ENCODE measurements around the gene SV2C. TPM values are rescaled to one million over a fixed set of nuclear protein-coding genes. Genes with fewer than 3 reads are reported as not detected.

The SV2C gene
- total and polyA plus RNA-seq, 4 donors = under 0.01 to 0.04 (median 0.03) TPM; not detected in 1

DNA sequence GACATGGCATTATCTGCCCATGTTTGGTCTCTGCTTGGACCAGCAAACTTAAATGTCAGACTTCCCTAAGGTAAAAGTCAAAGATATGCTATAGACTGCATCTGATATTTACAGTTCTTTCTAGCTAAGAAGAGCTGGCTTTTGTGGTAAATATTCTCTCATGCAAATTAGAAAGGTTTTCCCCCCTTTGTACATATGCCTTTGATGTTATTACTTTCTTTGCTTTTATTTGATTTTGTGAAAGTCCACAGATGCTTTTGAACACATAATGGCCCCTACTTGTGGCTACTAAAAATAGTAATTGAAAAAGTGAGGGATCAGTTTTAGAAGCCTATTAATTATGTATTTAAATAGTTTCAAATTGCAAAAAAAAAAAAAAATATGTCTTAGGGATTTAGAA lies 104.2 kb downstream of the SV2C start:
- Histone ChIP-seq H3K9me3 (ENCODE audit: control insufficient read depth in 4 of 4, low read length in 3 of 4) (no peaks in the 10 kb centered on the region), H3K36me3 (ENCODE audit: control insufficient read depth in 4 of 4, insufficient read depth in 3 of 4, low read depth in 1 of 4, low read length in 3 of 4) (no peaks in the 10 kb centered on the region), H3K27me3 (ENCODE audit: control insufficient read depth in 4 of 4, insufficient read depth in 4 of 4, low read length in 3 of 4) (no peaks in the 10 kb centered on the region), H3K9ac (ENCODE audit: low read depth in 1 of 2, low read length in 2 of 2) (no peak overlapping the region), H3K27ac (ENCODE audit: low read depth in 1 of 2, low read length in 2 of 2) (no peak overlapping the region), H3K4me1 (ENCODE audit: control insufficient read depth in 4 of 4, insufficient read depth in 4 of 4, low read length in 3 of 4) (no peaks in the 10 kb centered on the region), H3K4me3 (ENCODE audit: low read depth in 1 of 3, low read length in 3 of 3) (no peak overlapping the region)
- DNase-seq (ENCODE audit: low spot score) = no peak
- TF ChIP-seq JUND (IDR thresholded peaks at IDR 0.05) = no peak
- no peak for TF ChIP-seq TAF1 (conservative IDR thresholded peaks at IDR 0.05)
- TF ChIP-seq CTCF (IDR thresholded peaks at IDR 0.05; ENCODE audit: low read depth, low read length, missing input control) = no peak
- no peak for TF ChIP-seq HNF4G (IDR thresholded peaks at IDR 0.05)
- TF ChIP-seq GABPA (IDR thresholded peaks at IDR 0.05 in 1 of 2, conservative IDR thresholded peaks at IDR 0.05 in 1 of 2) = no peak
- TF ChIP-seq RAD21 (IDR thresholded peaks at IDR 0.05) = no peak
- no peak for TF ChIP-seq EGR1 (IDR thresholded peaks at IDR 0.05; ENCODE audit: low read depth in 2 of 2)
- no peak for TF ChIP-seq NR2F2 (IDR thresholded peaks at IDR 0.05)
- TF ChIP-seq HNF4A (conservative IDR thresholded peaks at IDR 0.05) = no peak
- TF ChIP-seq, protein P1, sequence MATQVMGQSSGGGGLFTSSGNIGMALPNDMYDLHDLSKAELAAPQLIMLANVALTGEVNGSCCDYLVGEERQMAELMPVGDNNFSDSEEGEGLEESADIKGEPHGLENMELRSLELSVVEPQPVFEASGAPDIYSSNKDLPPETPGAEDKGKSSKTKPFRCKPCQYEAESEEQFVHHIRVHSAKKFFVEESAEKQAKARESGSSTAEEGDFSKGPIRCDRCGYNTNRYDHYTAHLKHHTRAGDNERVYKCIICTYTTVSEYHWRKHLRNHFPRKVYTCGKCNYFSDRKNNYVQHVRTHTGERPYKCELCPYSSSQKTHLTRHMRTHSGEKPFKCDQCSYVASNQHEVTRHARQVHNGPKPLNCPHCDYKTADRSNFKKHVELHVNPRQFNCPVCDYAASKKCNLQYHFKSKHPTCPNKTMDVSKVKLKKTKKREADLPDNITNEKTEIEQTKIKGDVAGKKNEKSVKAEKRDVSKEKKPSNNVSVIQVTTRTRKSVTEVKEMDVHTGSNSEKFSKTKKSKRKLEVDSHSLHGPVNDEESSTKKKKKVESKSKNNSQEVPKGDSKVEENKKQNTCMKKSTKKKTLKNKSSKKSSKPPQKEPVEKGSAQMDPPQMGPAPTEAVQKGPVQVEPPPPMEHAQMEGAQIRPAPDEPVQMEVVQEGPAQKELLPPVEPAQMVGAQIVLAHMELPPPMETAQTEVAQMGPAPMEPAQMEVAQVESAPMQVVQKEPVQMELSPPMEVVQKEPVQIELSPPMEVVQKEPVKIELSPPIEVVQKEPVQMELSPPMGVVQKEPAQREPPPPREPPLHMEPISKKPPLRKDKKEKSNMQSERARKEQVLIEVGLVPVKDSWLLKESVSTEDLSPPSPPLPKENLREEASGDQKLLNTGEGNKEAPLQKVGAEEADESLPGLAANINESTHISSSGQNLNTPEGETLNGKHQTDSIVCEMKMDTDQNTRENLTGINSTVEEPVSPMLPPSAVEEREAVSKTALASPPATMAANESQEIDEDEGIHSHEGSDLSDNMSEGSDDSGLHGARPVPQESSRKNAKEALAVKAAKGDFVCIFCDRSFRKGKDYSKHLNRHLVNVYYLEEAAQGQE (IDR thresholded peaks at IDR 0.05) = no peak
- TF ChIP-seq SP1 (IDR thresholded peaks at IDR 0.05) = no peak
- no peak for TF ChIP-seq YY1 (IDR thresholded peaks at IDR 0.05)
- no peak for TF ChIP-seq FOXA2 (IDR thresholded peaks at IDR 0.05)
- TF ChIP-seq, protein P2, sequence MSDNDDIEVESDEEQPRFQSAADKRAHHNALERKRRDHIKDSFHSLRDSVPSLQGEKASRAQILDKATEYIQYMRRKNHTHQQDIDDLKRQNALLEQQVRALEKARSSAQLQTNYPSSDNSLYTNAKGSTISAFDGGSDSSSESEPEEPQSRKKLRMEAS (IDR thresholded peaks at IDR 0.05) = no peak
- no peak for TF ChIP-seq FOXA1 (IDR thresholded peaks at IDR 0.05)
- no peak for TF ChIP-seq RXRA (IDR thresholded peaks at IDR 0.05)
- TF ChIP-seq, protein P3, sequence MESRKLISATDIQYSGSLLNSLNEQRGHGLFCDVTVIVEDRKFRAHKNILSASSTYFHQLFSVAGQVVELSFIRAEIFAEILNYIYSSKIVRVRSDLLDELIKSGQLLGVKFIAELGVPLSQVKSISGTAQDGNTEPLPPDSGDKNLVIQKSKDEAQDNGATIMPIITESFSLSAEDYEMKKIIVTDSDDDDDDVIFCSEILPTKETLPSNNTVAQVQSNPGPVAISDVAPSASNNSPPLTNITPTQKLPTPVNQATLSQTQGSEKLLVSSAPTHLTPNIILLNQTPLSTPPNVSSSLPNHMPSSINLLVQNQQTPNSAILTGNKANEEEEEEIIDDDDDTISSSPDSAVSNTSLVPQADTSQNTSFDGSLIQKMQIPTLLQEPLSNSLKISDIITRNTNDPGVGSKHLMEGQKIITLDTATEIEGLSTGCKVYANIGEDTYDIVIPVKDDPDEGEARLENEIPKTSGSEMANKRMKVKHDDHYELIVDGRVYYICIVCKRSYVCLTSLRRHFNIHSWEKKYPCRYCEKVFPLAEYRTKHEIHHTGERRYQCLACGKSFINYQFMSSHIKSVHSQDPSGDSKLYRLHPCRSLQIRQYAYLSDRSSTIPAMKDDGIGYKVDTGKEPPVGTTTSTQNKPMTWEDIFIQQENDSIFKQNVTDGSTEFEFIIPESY (IDR thresholded peaks at IDR 0.05) = no peak

DNA sequence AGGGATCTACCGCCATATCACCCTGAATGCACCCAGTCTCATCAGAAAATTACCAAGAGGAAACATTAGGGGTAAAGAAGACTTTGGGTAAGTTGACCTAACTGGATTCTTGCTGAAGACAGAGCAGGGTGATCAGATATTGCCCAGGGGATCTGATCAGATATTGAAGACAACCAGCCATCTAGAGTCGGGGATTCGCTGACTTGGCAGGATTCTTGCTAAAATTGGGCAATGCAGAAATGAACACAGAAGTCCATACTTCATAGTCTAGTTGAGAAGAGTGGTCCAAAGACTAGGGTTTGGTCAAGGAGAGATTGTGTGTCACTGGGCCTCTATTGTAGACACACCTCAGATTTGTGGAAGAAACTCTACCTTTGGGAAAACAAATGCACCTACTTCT lies 107.2 kb downstream of the SV2C start:
- Histone ChIP-seq H3K9ac (ENCODE audit: low read depth in 1 of 2, low read length in 2 of 2) (no peak overlapping the region), H3K4me1 (ENCODE audit: control insufficient read depth in 4 of 4, insufficient read depth in 4 of 4, low read length in 3 of 4) (no peaks in the 10 kb centered on the region), H3K36me3 (ENCODE audit: control insufficient read depth in 4 of 4, insufficient read depth in 3 of 4, low read depth in 1 of 4, low read length in 3 of 4) (no peaks in the 10 kb centered on the region), H3K27ac (ENCODE audit: low read depth in 1 of 2, low read length in 2 of 2) (no peak overlapping the region), H3K4me3 (ENCODE audit: low read depth in 1 of 3, low read length in 3 of 3) (no peak overlapping the region), H3K9me3 (ENCODE audit: control insufficient read depth in 4 of 4, low read length in 3 of 4) (no peaks in the 10 kb centered on the region), H3K27me3 (ENCODE audit: control insufficient read depth in 4 of 4, insufficient read depth in 4 of 4, low read length in 3 of 4) (peaks cover 0 to 2% (median 0%) of the 10 kb centered on the region in 4 donors)
- no peak for TF ChIP-seq HNF4A (conservative IDR thresholded peaks at IDR 0.05)
- TF ChIP-seq YY1 (IDR thresholded peaks at IDR 0.05) = no peak
- TF ChIP-seq FOXA1 (IDR thresholded peaks at IDR 0.05) = no peak
- no peak for TF ChIP-seq EGR1 (IDR thresholded peaks at IDR 0.05; ENCODE audit: low read depth in 2 of 2)
- no peak for TF ChIP-seq ATF3 (IDR thresholded peaks at IDR 0.05)
- TF ChIP-seq, protein P2 (IDR thresholded peaks at IDR 0.05) = no peak
- TF ChIP-seq GABPA (IDR thresholded peaks at IDR 0.05 in 1 of 2, conservative IDR thresholded peaks at IDR 0.05 in 1 of 2) = no peak
- TF ChIP-seq, protein P3 (IDR thresholded peaks at IDR 0.05) = no peak
- DNase-seq (ENCODE audit: low spot score) = no peak
- 93% methylated on average over 3 of the region's 3 CpGs for WGBS

Measured in liver (tissue), 9 donors.